Mesenchymal stem cell (in vitro differentiated cells and primary cell): ENCODE results near the gene OR2L8. TPM values are rescaled to one million over a fixed set of nuclear protein-coding genes. Genes with fewer than 3 reads are reported as not detected.

Experiments used
- DNase-seq: peaks from one replicate; pipeline ENCODE4 v3.0.0-alpha.2; 2013
- H2AFZ ChIP-seq: one replicate; pipeline ENCODE4 v1.6.1; 2013; ENCODE audit warnings: low read depth, mild to moderate bottlenecking, control low read depth, inconsistent platforms, low read length, moderate library complexity
- H2AK5ac ChIP-seq: 2 replicates; pipeline ENCODE4 v1.6.1; 2013; ENCODE audit warnings: low read length, moderate library complexity, mild to moderate bottlenecking, inconsistent platforms; ENCODE audit not compliant: severe bottlenecking
- H2BK120ac ChIP-seq: one replicate; pipeline ENCODE4 v1.6.1; 2013; ENCODE audit warnings: low read depth, mild to moderate bottlenecking, inconsistent platforms, low read length, moderate library complexity
- H2BK12ac ChIP-seq, 2 experiments: one replicate each; pipeline ENCODE4 v1.6.1; 2013; ENCODE audit warnings: inconsistent platforms in 2 of 2, low read length in 2 of 2, mild to moderate bottlenecking in 2 of 2, moderate library complexity in 2 of 2, control low read depth in 1 of 2
- H2BK15ac ChIP-seq: one replicate; pipeline ENCODE4 v1.6.1; 2013; ENCODE audit warnings: mild to moderate bottlenecking, low read depth, inconsistent platforms; ENCODE audit not compliant: poor library complexity, severe bottlenecking
- H2BK5ac ChIP-seq: 2 replicates; pipeline ENCODE4 v1.6.1; 2013; ENCODE audit warnings: low read depth, mild to moderate bottlenecking, low read length, control low read depth, inconsistent platforms; ENCODE audit not compliant: poor library complexity, severe bottlenecking
- H3K14ac ChIP-seq, 2 experiments: one replicate each; pipeline ENCODE4 v1.6.1; 2013; ENCODE audit warnings: inconsistent platforms in 2 of 2, low read length in 2 of 2, control low read depth in 1 of 2, mild to moderate bottlenecking in 1 of 2, moderate library complexity in 1 of 2
- H3K18ac ChIP-seq, 2 experiments: one replicate each; pipeline ENCODE4 v1.6.1; 2013; ENCODE audit warnings: inconsistent platforms in 2 of 2, low read length in 2 of 2, control low read depth in 1 of 2, low read depth in 1 of 2, mild to moderate bottlenecking in 1 of 2
- H3K23ac ChIP-seq, 2 experiments: one replicate each; pipeline ENCODE4 v1.6.1; 2013; ENCODE audit warnings: inconsistent platforms in 2 of 2, low read length in 2 of 2, mild to moderate bottlenecking in 2 of 2, moderate library complexity in 2 of 2, control low read depth in 1 of 2
- H3K27ac ChIP-seq: 2 replicates; pipeline ENCODE4 v1.5.1; 2013; ENCODE audit warnings: mild to moderate bottlenecking, moderate library complexity, low read length, control low read depth, inconsistent platforms; ENCODE audit not compliant: poor library complexity, severe bottlenecking
- H3K27me3 ChIP-seq, 2 experiments: 2 replicates each; pipeline versions ENCODE4 v1.6.1 to v1.7.0; 2013; ENCODE audit warnings: low read length in 2 of 2, mild to moderate bottlenecking in 2 of 2, moderate library complexity in 2 of 2, control low read depth in 1 of 2, inconsistent platforms in 1 of 2; ENCODE audit not compliant: control insufficient read depth in 1 of 2, insufficient read depth in 1 of 2
- H3K36me3 ChIP-seq, 2 experiments: 2 replicates each; pipeline versions ENCODE4 v1.6.1 to v1.7.0; 2013; ENCODE audit warnings: low read length in 2 of 2, control low read depth in 1 of 2, inconsistent platforms in 1 of 2, low read depth in 1 of 2, mild to moderate bottlenecking in 1 of 2; ENCODE audit not compliant: insufficient read depth in 2 of 2, control insufficient read depth in 1 of 2
- H3K4ac ChIP-seq, 2 experiments: one replicate each; pipeline ENCODE4 v1.6.1; 2013; ENCODE audit warnings: inconsistent platforms in 2 of 2, low read length in 2 of 2, mild to moderate bottlenecking in 2 of 2, moderate library complexity in 2 of 2, control low read depth in 1 of 2, low read depth in 1 of 2
- H3K4me1 ChIP-seq: 2 replicates; pipeline ENCODE4 v1.6.1; 2013; ENCODE audit warnings: low read depth, low read length, control low read depth; ENCODE audit not compliant: control insufficient read depth, insufficient read depth
- H3K4me2 ChIP-seq: 2 replicates; pipeline ENCODE4 v1.6.1; 2013; ENCODE audit warnings: low read length, mild to moderate bottlenecking, inconsistent platforms; ENCODE audit not compliant: poor library complexity, severe bottlenecking
- H3K4me3 ChIP-seq, 2 experiments: 2 replicates each; pipeline versions ENCODE4 v1.5.1 to v1.7.0; 2013; ENCODE audit warnings: low read length in 2 of 2, mild to moderate bottlenecking in 2 of 2, control low read depth in 1 of 2, low read depth in 1 of 2; ENCODE audit not compliant: insufficient read depth in 1 of 2
- H3K79me1 ChIP-seq: replicated peaks from 2 replicates; pipeline ENCODE4 v1.6.1; 2013; ENCODE audit warnings: mild to moderate bottlenecking, control low read depth, low read length, inconsistent platforms; ENCODE audit not compliant: poor library complexity, severe bottlenecking
- H3K9ac ChIP-seq: 2 replicates; pipeline ENCODE4 v1.7.0; 2013; ENCODE audit warnings: mild to moderate bottlenecking, low read length, moderate library complexity
- H3K9me3 ChIP-seq: 2 replicates; pipeline ENCODE4 v1.7.0; 2013; ENCODE audit warnings: mild to moderate bottlenecking, low read length; ENCODE audit not compliant: control insufficient read depth
- H4K8ac ChIP-seq: one replicate; pipeline ENCODE4 v1.6.1; 2013; ENCODE audit warnings: inconsistent platforms, mild to moderate bottlenecking, low read length, moderate library complexity
- H4K91ac ChIP-seq: one replicate; pipeline ENCODE4 v1.6.1; 2013; ENCODE audit warnings: mild to moderate bottlenecking, low read length, inconsistent platforms
- WGBS: methylation state at CpG from one replicate; pipeline ENCODE4 v1.1.7; 2013; ENCODE audit warnings: mixed read lengths; 5-methylcytosine and 5-hydroxymethylcytosine counted together
- polyA plus RNA-seq, 2 experiments: library from polyadenylated mRNA; stranded (reverse); fragments of 200-250 nt; gene quantifications; one replicate each; pipeline ENCODE4 v1.2.3, GENCODE V29; 2013

The OR2L8 gene
- not detected for polyA plus RNA-seq (2013, experiment 1 of 2)
- not detected for polyA plus RNA-seq (2013, experiment 2 of 2)

- Histone ChIP-seq H3K27ac (no peak within 1 kb of the TSS), H3K23ac (no peak within 1 kb of the TSS), H3K18ac (no peak within 1 kb of the TSS), H3K4me2 (no peak within 1 kb of the TSS), H2BK12ac (no peak within 1 kb of the TSS), H3K36me3 (no peaks in the 10 kb centered on the region), H3K9ac (no peak within 1 kb of the TSS), H2BK15ac (no peak within 1 kb of the TSS), H4K91ac (no peak within 1 kb of the TSS), H3K27me3 (no peaks in the 10 kb centered on the region), H3K9me3 (peaks cover 25% of the 10 kb centered on the region), H4K8ac (no peak within 1 kb of the TSS), H2AK5ac (no peak within 1 kb of the TSS), H3K4me3 (no peak within 1 kb of the TSS), H2BK5ac (no peak within 1 kb of the TSS), H3K4ac (no peak within 1 kb of the TSS), H2BK120ac (no peak within 1 kb of the TSS), H3K4me1 (no peaks in the 10 kb centered on the region), H3K14ac (no peak within 1 kb of the TSS), H2AFZ (no peak within 1 kb of the TSS), H3K79me1 (no peaks in the 10 kb centered on the region)
- DNase-seq = no peak
- 77% methylated on average over 3 of the region's 3 CpGs for WGBS
Measured at GRCh38 chr1:247948558-247948957, at the start of gene OR2L8. Gene OR2L8, plus strand, starts transcription at chr1:247948858. Its CDS starts 0 bp downstream, at chr1:247948858.

- H2BK15ac ChIP-seq = no peak overlapping the region
- no peak overlapping the region for H3K14ac ChIP-seq
- H4K91ac ChIP-seq = no peak overlapping the region
- no peak overlapping the region for H2BK120ac ChIP-seq
- H2AFZ ChIP-seq = no peak overlapping the region
- H3K36me3 ChIP-seq = no peaks in the 10 kb centered on the region
- no peaks in the 10 kb centered on the region for H3K79me1 ChIP-seq
- no peak overlapping the region for H2AK5ac ChIP-seq
- H3K27ac ChIP-seq = no peak overlapping the region
- no peak overlapping the region for H3K9ac ChIP-seq
- H3K4me3 ChIP-seq = no peak overlapping the region
- no peak overlapping the region for H2BK12ac ChIP-seq
- H3K18ac ChIP-seq = no peak overlapping the region
- no peak overlapping the region for H2BK5ac ChIP-seq
- H3K4me2 ChIP-seq = no peak overlapping the region
- H4K8ac ChIP-seq = no peak overlapping the region
- H3K23ac ChIP-seq = no peak overlapping the region
- DNase-seq = no peak
- H3K4ac ChIP-seq = no peak overlapping the region
- 72% methylated on average over 5 of the region's 6 CpGs for WGBS
- no peaks in the 10 kb centered on the region for H3K4me1 ChIP-seq
- H3K9me3 ChIP-seq = no peaks in the 10 kb centered on the region
- H3K27me3 ChIP-seq = no peaks in the 10 kb centered on the region
Measured at GRCh38 chr1:247904122-247904521, 44.5 kb upstream of the OR2L8 start.

GRCh38 chr1:247905181-247905580 lies 43.5 kb upstream of the OR2L8 start:
- Histone ChIP-seq H3K4me1 (no peaks in the 10 kb centered on the region), H3K23ac (no peak overlapping the region), H2AK5ac (no peak overlapping the region), H3K4me3 (no peak overlapping the region), H2BK15ac (no peak overlapping the region), H4K91ac (no peak overlapping the region), H3K27ac (no peak overlapping the region), H2BK120ac (no peak overlapping the region), H3K9ac (no peak overlapping the region), H3K9me3 (no peaks in the 10 kb centered on the region), H4K8ac (no peak overlapping the region), H3K4me2 (no peak overlapping the region), H2BK5ac (no peak overlapping the region), H3K18ac (no peak overlapping the region), H3K4ac (no peak overlapping the region), H3K79me1 (no peaks in the 10 kb centered on the region), H2AFZ (no peak overlapping the region), H2BK12ac (no peak overlapping the region), H3K36me3 (no peaks in the 10 kb centered on the region), H3K27me3 (no peaks in the 10 kb centered on the region), H3K14ac (no peak overlapping the region)
- WGBS = 82% methylated on average over 13 of the region's 13 CpGs
- no peak for DNase-seq

GRCh38 chr1:247905910-247906503 lies 42.7 kb upstream of the OR2L8 start:
- Histone ChIP-seq H3K23ac (no peak overlapping the region), H3K4me3 (no peak overlapping the region), H3K4ac (no peak overlapping the region), H3K4me2 (no peak overlapping the region), H2AFZ (no peak overlapping the region), H3K9ac (no peak overlapping the region), H4K91ac (no peak overlapping the region), H3K27ac (no peak overlapping the region), H2BK5ac (no peak overlapping the region), H3K27me3 (no peaks in the 10 kb centered on the region), H2BK12ac (no peak overlapping the region), H3K9me3 (no peaks in the 10 kb centered on the region), H3K18ac (no peak overlapping the region), H2BK15ac (no peak overlapping the region), H2AK5ac (no peak overlapping the region), H2BK120ac (no peak overlapping the region), H4K8ac (no peak overlapping the region), H3K4me1 (no peaks in the 10 kb centered on the region), H3K79me1 (no peaks in the 10 kb centered on the region), H3K36me3 (no peaks in the 10 kb centered on the region), H3K14ac (no peak overlapping the region)
- 64% methylated on average over 8 of the region's 9 CpGs for WGBS
- DNase-seq = no peak
